Subcutaneous adipose tissue (tissue), 4 donors: ENCODE measurements around the gene SLC39A3. TPM values are rescaled to one million over a fixed set of nuclear protein-coding genes. Genes with fewer than 3 reads are reported as not detected.

Experiments used
- CTCF ChIP-seq: fragments of 450-650 bp; IDR thresholded peaks from one replicate; pipeline ENCODE4 v1.5.1; 2016; ENCODE audit warnings: low read depth, mild to moderate bottlenecking, control low read depth, antibody characterized with exemption, moderate library complexity
- total RNA-seq, 4 donors: library from RNA; depleted of rRNA; stranded (reverse); fragments of >200 nt; gene quantifications; one replicate each; pipeline ENCODE4 v1.1.0, GENCODE V29; 2016

The SLC39A3 gene
- total RNA-seq, 4 donors from 2014 or later, result 15.2 to 25.4 (median 21.3) TPM

- no peak for TF ChIP-seq CTCF
Observed at GRCh38 chr19:2724148-2724557, 15.7 kb downstream of the SLC39A3 start.

DNA sequence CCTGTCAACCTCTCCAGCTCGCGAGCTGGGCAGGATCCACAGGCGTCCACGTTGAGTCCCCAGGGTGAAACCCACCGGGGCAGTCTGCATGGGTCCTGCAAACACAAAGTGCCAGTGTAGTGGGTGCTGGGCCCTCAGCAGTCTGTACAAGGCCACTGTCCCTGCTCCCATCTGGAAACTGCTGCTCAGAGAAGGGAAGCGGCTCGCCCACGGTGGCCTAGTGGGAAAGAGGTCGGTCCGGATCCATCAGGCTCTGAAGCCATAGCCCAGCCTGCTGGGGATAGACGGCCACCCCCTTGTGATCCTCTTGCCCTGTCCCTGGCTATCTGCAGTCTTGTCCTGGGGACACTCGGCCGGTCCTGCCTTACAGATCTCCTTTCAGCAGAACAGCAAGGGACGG lies 16.1 kb downstream of the SLC39A3 start:
- TF ChIP-seq CTCF, result no peak

DNA sequence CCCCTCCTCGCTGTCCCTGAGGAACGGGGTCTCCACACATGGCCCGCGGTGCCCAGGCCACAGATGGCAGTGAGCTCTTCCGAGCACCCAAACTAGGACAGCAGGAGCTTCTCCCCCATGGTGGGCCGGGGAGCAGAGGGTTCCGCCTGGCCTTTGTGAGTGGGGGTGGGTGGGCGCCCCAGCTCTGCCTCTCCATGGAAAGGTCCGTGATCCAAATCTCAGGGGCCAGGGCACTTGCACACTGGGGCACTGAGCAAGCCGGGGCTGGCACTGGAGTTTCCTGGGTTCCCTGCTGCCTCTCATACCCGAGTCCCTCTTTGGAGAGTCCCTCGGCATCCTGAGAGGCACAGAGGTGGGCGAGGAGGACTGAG lies 16.5 kb downstream of the SLC39A3 start:
- TF ChIP-seq CTCF, result no peak

DNA sequence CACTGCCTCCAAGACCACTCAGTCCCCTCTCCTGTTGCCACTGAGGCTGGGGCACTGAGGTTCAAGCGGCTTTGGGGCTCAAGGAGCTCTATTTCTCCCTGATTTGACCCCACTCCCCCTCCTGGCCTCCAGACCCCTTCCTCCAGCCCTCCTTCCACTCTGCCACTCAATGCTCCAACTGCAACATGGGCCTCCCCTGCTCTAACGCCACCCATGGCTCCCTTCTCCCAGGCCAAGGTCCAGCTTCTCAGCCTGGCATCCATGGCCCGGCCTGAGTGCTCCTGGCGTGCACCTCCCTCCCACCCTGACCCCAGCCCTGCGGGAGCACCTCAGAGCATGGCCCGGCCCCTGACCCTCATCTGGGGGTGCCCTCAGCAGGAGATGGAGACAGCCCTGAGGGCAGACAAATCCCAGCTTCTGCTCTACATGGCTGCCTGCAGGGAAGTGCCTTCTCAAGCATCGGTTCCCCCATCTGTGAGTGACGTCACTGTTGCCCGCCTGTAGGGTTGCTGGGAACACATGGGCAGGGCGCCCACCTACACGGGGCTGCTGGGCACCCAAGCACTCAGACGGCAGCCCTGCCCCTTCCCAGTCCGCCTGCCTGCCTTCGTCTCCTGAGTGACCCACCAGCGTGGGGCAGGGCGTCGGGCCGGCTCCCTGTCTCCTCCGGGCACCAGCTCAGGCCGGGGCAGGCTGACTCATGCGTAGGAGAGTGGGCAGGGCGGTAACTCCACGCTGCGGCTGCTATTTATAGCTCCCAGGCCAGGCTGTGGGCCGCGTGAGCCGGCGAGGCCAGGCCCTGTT lies 17.1 kb downstream of the SLC39A3 start:
- TF ChIP-seq CTCF, result no peak

DNA sequence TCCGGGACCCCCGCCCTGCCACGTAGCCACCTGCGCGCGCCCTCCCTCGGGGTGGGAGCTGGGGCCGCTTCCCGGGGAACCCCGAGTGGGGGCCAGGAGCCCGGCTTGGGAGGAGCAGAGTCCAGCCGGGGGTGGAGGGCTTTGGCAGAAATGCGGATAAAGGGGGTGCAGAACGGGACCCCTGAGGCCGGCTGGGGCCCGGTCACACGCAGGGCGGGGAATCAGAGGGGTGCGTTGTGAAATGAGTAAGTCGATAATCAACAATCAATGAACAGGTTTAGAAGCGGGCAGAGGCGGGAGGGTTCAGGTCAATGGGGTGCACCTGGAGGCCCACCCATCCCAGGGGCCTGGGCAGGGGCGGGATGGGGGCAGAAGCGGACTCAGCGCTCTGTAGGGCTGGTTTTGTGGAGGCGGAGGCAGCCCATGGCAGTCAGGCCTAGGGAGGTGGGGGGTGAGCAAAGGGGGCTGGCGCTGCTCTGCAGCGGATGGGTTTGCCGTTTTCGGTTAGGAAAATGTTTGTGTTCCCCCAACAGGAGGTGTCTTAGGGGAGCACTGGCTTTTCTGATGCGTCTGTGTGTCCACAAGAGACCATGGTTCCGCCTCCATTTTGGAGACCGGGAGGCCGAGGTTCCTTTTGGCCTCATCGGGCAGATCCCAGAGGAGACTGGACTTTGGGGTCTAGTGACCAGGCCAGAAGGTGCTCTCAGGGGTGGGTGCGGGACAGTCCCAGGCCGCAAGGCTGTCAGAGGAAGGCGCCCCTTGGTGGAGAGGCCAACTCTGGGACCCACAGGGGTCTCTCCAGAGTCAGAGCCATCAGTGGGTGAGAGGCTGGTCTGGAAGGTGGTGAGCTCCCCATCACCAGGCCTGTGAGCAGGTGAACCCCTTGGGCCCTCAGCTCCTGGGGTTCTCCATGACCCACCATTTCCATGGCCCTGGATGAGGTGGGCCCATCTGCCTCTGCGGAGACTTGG lies 18.0 kb downstream of the SLC39A3 start:
- TF ChIP-seq CTCF, result no peak

DNA sequence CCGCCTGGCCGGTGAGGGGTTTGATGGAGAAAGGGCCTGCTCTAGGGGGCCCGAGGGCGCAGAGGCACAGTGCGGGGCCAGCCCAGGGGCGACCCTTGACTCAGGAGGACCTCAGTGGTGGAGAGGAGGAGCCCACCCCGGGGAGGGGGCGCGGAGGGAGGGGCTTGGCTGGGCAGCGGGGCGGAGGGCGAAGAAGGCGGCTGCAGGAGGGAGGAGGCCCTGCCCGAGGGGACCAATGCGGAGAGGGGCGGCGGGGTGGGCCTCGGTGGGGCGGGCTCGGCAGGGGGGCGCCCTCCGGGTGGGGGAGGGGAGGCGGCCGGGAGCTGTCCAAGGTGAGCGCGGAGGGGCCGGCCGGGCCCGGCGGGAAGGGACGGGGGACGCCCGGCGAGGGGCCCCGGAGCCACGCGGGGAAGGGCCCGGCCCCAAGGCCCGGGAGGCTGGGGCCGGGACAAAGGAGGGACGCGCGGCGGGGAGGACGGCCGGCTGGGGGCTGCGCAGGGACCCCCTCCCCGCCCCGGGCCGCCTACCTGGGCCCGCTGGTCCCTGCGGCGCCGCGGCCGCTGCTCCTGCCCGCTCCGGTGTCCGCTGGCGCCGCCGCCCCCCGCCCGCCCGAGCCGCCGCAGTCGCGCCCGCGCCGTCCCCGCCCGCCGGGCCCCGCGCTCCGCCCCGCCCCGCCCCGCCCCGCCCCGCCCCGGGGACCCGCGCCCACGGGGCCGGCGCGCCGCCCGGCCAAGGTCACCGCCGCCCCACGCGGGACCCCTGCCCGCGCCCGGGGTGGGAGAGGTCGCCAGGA lies 18.8 kb downstream of the SLC39A3 start, which contains the start of gene DIRAS1:
Gene DIRAS1 (minus strand): TSS at position 596 of the 793 bp plus-strand sequence. CDS start 3,566 bp downstream, outside the sequence.
- no peak for TF ChIP-seq CTCF
